ENCODE data around the gene SLX4IP. TPM values are rescaled to one million over a fixed set of nuclear protein-coding genes. Genes with fewer than 3 reads are reported as not detected.

SLX4IP gene
- total and polyA plus RNA-seq, 2 of the 13 experiments (the other 11 are each of a cell fraction or from before 2014, with no cell fraction given): 3.6 to 7.3 TPM

GRCh38 chr20:10553326-10553984 is 118.3 kb downstream of the SLX4IP start (continued):
- TF ChIP-seq ZBTB4 (CRISPR knock-in tag; IDR thresholded peaks at IDR 0.05; ENCODE audit: borderline replicate concordance): no peak
- TF ChIP-seq ELF4 (CRISPR knock-in tag; IDR thresholded peaks at IDR 0.05; ENCODE audit: borderline replicate concordance): peak; percentile 83; the same call in 1 of the 2 replicates
- TF ChIP-seq CHD4 (IDR thresholded peaks at IDR 0.05; ENCODE audit: borderline replicate concordance, low read length): peak; percentile 47; the same call in 1 of the 2 replicates
- TF ChIP-seq PRDM15 (CRISPR knock-in tag; IDR thresholded peaks at IDR 0.05): no peak
- no peak for TF ChIP-seq MLXIP (CRISPR knock-in tag; IDR thresholded peaks at IDR 0.05; ENCODE audit: borderline replicate concordance)
- TF ChIP-seq NR2F2 (IDR thresholded peaks at IDR 0.05; ENCODE audit: borderline replicate concordance, low read depth): no peak
- TF ChIP-seq MTA3 (CRISPR knock-in tag; IDR thresholded peaks at IDR 0.05): no peak
- TF ChIP-seq THAP9 (CRISPR knock-in tag; IDR thresholded peaks at IDR 0.05; ENCODE audit: borderline replicate concordance): no peak
- TF ChIP-seq CTCF (CRISPR knock-in tag; IDR thresholded peaks at IDR 0.05): peak; percentile 96
- no peak for TF ChIP-seq TCF12 (IDR thresholded peaks at IDR 0.05)
- no peak for TF ChIP-seq TCF12 (CRISPR knock-in tag; IDR thresholded peaks at IDR 0.05)
